ENCODE measurements around the gene IL4I1. TPM values are rescaled to one million over a fixed set of nuclear protein-coding genes. Genes with fewer than 3 reads are reported as not detected.
"Not testable (repeated sequence)": the region's sequence is repeated elsewhere in the genome, so short reads cannot be mapped to it uniquely, and the experiment has no call there.

The IL4I1 gene
- polyA plus RNA-seq, 2 donors, result 0.18 to 0.45 TPM

DNA sequence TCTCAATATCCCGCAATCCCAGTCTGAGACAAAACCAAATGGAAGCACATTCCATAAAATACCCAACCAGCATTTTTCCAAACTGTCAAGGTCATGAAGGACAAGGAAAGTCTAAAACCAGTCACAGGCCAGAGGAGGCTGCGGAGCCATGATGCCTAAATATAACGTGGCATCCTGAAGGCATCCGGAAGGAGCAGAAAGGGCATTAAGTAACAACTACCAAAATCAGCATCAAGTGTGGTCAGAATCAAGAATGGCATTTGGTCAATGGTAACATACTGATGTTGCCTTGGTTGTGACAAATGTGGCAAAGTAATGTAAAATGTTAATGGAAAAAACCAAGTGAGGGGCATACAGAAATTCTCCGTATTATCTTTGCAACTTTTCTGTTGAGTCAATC, 28.8 kb upstream of the IL4I1 start:
- no peak overlapping the region for H3K4me3 ChIP-seq (ENCODE audit: low read depth in 1 of 2, low read length in 2 of 2)
- no peak overlapping the region for H3K27ac ChIP-seq (ENCODE audit: low read depth in 2 of 2, low read length in 1 of 2)
- H3K4me1 ChIP-seq (ENCODE audit: control insufficient read depth in 2 of 2, insufficient read depth in 2 of 2, low read length in 1 of 2), result peaks cover 0 to 6% of the 10 kb centered on the region in 2 donors
- no peaks in the 10 kb centered on the region for H3K9me3 ChIP-seq (ENCODE audit: control insufficient read depth in 2 of 2, insufficient read depth in 1 of 2, low read depth in 1 of 2, low read length in 1 of 2)
- no peaks in the 10 kb centered on the region for H3K27me3 ChIP-seq (ENCODE audit: control insufficient read depth in 1 of 2, insufficient read depth in 2 of 2, low read length in 2 of 2)
- 94 to 96% methylated on average over 5 of the region's 5 CpGs for WGBS, 2 donors
- peaks cover 7 to 34% of the 10 kb centered on the region in 2 donors for H3K36me3 ChIP-seq (ENCODE audit: control insufficient read depth in 2 of 2, insufficient read depth in 2 of 2, low read length in 1 of 2)

DNA sequence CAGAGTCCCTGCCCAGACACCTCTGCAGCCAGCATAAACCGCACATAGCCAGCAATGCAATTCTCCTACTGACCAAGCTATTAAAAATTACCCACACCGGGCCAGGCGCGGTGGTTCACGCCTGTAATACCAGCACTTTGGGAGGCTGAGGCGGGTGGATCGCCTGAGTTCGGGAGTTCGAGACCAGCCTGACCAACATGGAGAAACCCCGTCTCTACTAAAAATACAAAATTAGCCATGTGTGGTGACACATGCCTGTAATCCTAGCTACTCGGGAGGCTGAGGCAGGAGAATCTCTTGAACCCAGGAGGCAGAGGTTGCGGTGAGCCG, 28.2 kb upstream of the IL4I1 start:
- H3K9me3 ChIP-seq (ENCODE audit: control insufficient read depth in 2 of 2, insufficient read depth in 1 of 2, low read depth in 1 of 2, low read length in 1 of 2); H3K4me1 ChIP-seq (ENCODE audit: control insufficient read depth in 2 of 2, insufficient read depth in 2 of 2, low read length in 1 of 2); H3K4me3 ChIP-seq (ENCODE audit: low read depth in 1 of 2, low read length in 2 of 2); H3K27ac ChIP-seq (ENCODE audit: low read depth in 2 of 2, low read length in 1 of 2); H3K27me3 ChIP-seq (ENCODE audit: control insufficient read depth in 1 of 2, insufficient read depth in 2 of 2, low read length in 2 of 2): not testable (repeated sequence)
- peaks cover 7 to 35% of the 10 kb centered on the region in 2 donors for H3K36me3 ChIP-seq (ENCODE audit: control insufficient read depth in 2 of 2, insufficient read depth in 2 of 2, low read length in 1 of 2)
- 91 to 93% methylated on average over 13 of the region's 13 CpGs for WGBS, 2 donors

DNA sequence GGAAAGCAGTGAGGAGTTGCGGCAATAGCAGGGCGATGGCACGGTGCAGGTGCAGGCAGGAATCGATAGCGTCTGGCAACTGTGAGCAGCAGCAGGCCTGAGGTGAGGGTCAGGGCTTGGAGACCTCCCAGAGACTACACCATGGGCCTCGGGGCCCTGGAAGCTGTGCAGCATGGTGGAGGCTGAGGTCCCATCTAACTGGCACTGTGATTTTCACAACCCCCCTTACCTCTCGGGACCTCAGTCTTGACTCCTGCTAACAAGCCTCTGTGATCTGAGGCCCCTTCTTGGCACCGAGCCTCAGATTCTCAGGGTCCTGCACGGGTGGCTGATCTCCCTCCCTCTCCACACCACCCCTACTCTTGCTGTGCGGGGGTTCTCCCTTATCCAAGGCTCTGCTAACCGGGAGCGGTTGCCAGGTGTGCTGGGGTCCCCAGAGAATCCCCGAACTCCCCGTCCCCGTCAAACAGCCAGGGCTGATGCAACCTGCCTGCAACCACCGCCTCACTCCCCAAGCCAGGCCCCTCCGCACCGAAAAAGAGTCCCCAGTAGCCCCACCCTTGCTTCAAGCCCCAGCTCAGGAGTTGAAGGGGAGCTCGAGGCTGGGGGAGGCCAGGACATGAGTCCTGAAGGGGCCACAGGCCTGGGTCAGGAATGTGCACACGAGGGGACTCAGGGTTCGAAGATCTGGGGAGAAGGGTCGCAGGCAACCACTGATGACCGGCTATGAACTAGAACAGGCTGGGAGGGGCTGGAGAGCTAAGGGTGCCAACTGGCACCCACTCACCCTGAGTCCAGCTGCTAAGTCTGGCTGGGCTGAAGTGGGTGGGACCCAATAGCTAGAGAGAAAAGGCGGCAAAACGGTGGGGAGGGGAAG, 27.6 kb upstream of the IL4I1 start:
- Histone ChIP-seq H3K9me3 (ENCODE audit: control insufficient read depth in 2 of 2, insufficient read depth in 1 of 2, low read depth in 1 of 2, low read length in 1 of 2) (no peaks in the 10 kb centered on the region), H3K4me1 (ENCODE audit: control insufficient read depth in 2 of 2, insufficient read depth in 2 of 2, low read length in 1 of 2) (peaks cover 0 to 6% of the 10 kb centered on the region in 2 donors), H3K27me3 (ENCODE audit: control insufficient read depth in 1 of 2, insufficient read depth in 2 of 2, low read length in 2 of 2) (no peaks in the 10 kb centered on the region), H3K4me3 (ENCODE audit: low read depth in 1 of 2, low read length in 2 of 2) (no peak overlapping the region), H3K27ac (ENCODE audit: low read depth in 2 of 2, low read length in 1 of 2) (no peak overlapping the region), H3K36me3 (ENCODE audit: control insufficient read depth in 2 of 2, insufficient read depth in 2 of 2, low read length in 1 of 2) (peaks cover 7 to 35% of the 10 kb centered on the region in 2 donors)
- WGBS, 2 donors, result 79 to 81% methylated on average over 25 of the region's 25 CpGs

DNA sequence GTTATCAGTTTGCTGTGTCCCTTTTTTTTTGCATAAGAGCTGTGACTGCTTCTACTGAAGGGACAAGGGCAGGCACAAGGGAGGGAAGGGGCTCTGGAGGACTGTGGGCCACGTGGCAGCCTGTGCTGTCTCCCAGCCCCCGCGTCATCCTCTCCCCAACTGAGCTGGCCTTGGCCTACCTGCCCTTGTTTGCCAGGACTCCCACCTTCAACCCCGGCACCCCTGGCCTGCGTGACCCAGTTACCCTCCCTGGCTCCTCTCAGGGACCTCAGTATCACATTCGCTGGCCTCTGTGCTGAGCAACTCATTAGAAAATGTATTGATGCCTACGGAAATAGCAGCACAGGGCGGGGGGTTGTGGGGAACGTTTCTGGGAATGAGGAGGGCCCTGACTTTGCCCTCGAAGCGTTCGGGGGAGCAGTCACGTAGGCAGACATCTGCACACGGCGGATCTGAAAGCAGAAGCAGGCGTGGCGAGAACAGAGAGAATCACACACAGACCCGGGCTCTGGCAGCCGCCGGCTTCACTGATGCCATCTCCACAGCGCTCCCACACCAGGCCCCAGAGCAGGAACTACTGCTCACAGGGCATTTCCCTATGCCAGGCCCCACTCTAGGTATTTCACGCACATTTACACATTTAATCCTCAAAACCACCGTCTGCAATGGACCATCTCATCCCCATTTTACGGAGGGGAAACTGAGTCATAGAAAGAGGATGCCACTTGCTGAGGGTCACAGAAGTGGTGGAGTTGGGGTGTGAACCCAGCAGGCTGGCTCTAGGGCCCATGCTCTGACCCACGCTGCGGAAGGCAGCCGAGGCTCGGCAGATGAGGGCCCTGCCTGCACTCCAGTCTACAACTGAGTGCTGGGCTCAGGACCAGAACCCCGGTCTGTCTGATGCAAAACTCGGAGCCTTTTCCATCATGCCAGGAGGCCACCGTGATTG, 26.6 kb upstream of the IL4I1 start:
- 87 to 88% methylated on average over 31 of the region's 31 CpGs for WGBS, 2 donors
- H3K36me3 ChIP-seq (ENCODE audit: control insufficient read depth in 2 of 2, insufficient read depth in 2 of 2, low read length in 1 of 2), result peaks cover 7 to 35% of the 10 kb centered on the region in 2 donors
- H3K4me3 ChIP-seq (ENCODE audit: low read depth in 1 of 2, low read length in 2 of 2), result no peak overlapping the region
- H3K4me1 ChIP-seq (ENCODE audit: control insufficient read depth in 2 of 2, insufficient read depth in 2 of 2, low read length in 1 of 2), result peaks cover 0 to 8% of the 10 kb centered on the region in 2 donors
- no peaks in the 10 kb centered on the region for H3K27me3 ChIP-seq (ENCODE audit: control insufficient read depth in 1 of 2, insufficient read depth in 2 of 2, low read length in 2 of 2)
- no peaks in the 10 kb centered on the region for H3K9me3 ChIP-seq (ENCODE audit: control insufficient read depth in 2 of 2, insufficient read depth in 1 of 2, low read depth in 1 of 2, low read length in 1 of 2)
- H3K27ac ChIP-seq (ENCODE audit: low read depth in 2 of 2, low read length in 1 of 2), result no peak overlapping the region

DNA sequence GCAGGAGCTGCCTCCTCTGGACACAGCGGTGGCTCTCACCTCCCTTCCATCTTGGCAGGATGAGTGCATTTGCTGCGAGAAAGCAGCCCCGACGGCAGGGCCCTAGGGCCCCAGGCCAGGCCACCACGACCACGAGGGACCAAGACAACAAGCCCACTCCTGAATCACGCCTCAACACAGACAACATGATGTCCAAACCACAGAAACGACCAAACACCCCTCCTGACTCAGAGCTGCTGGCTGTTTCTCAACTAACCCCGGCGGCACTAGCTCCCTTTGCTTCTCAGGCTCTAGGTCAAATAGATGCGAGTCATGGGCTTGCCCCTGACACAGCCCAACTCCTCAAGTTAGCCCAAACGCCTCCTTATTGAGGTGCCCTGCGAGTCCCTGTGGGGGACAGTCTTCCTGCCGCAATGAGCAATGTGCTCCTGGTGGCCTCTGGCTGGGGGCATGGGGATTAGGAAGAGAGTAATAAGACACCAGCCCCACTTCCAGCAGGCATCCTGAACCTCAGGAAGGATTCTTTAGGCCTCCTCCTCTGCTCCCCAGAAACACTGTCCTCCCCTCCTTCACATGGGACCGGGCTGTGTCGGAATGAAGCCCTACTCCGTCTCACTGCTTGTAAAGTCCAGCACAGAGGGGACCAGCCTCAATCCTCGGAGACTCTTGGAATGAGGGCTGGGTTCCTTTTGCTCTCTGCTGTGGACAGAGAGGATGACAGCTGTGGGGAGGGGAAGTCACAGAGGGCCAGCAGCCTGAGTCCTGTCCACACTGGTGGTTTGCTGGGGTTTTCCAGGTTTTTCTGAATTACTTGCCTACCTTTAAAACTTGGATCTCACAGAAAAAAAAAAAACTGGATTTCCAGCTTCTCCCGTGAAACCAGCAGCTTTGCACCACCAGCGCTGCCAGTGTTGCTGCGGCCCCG, 25.4 kb upstream of the IL4I1 start:
- peaks cover 0 to 2% of the 10 kb centered on the region in 2 donors for H3K4me1 ChIP-seq (ENCODE audit: control insufficient read depth in 2 of 2, insufficient read depth in 2 of 2, low read length in 1 of 2)
- H3K4me3 ChIP-seq (ENCODE audit: low read depth in 1 of 2, low read length in 2 of 2), result no peak overlapping the region
- H3K9me3 ChIP-seq (ENCODE audit: control insufficient read depth in 2 of 2, insufficient read depth in 1 of 2, low read depth in 1 of 2, low read length in 1 of 2), result no peaks in the 10 kb centered on the region
- H3K36me3 ChIP-seq (ENCODE audit: control insufficient read depth in 2 of 2, insufficient read depth in 2 of 2, low read length in 1 of 2), result peaks cover 7 to 39% of the 10 kb centered on the region in 2 donors
- no peaks in the 10 kb centered on the region for H3K27me3 ChIP-seq (ENCODE audit: control insufficient read depth in 1 of 2, insufficient read depth in 2 of 2, low read length in 2 of 2)
- 78 to 80% methylated on average over 22 of the region's 22 CpGs for WGBS, 2 donors
- no peak overlapping the region for H3K27ac ChIP-seq (ENCODE audit: low read depth in 2 of 2, low read length in 1 of 2)

DNA sequence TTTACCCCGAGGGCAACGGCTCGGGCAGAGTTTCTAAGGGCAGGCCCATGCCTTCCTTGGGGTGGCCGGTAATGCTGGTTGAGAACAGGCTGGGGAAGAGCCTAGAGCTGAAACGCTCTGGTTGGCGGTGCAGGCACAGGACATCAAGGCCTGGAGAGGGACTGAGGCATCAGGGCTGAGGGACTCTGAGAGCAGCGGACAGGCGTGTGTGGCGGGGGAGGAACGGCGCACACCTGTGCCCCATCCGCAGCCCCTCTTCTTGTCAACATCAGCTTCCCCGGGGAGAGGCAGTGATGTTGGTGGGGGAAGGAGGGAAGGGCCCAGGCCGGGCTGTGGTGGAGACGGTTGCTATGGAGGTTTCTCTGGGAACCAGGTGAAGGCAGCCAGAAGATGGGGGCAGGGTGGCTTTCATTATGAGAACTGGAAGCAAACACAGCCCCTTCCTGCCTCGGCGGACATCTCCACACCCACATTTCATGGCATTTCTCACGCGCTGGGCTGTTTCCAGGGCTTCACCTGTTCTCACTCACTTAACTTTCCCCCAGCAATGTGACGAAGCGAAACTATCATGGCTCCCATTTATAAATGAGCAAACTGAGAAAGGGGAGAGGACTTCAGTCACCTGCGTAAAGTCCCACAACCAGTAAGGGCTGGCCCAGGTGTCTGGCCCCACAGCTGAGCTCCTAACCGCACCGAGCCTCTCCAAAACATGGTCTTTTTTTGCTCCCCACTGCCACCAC, 24.1 kb upstream of the IL4I1 start:
- H3K36me3 ChIP-seq (ENCODE audit: control insufficient read depth in 2 of 2, insufficient read depth in 2 of 2, low read length in 1 of 2), result peaks cover 7 to 42% of the 10 kb centered on the region in 2 donors
- no peaks in the 10 kb centered on the region for H3K27me3 ChIP-seq (ENCODE audit: control insufficient read depth in 1 of 2, insufficient read depth in 2 of 2, low read length in 2 of 2)
- no peaks in the 10 kb centered on the region for H3K9me3 ChIP-seq (ENCODE audit: control insufficient read depth in 2 of 2, insufficient read depth in 1 of 2, low read depth in 1 of 2, low read length in 1 of 2)
- WGBS, 2 donors, result 91% methylated on average over 24 of the region's 24 CpGs
- peaks cover 0 to 2% of the 10 kb centered on the region in 2 donors for H3K4me1 ChIP-seq (ENCODE audit: control insufficient read depth in 2 of 2, insufficient read depth in 2 of 2, low read length in 1 of 2)
- no peak overlapping the region for H3K4me3 ChIP-seq (ENCODE audit: low read depth in 1 of 2, low read length in 2 of 2)
- no peak overlapping the region for H3K27ac ChIP-seq (ENCODE audit: low read depth in 2 of 2, low read length in 1 of 2)

DNA sequence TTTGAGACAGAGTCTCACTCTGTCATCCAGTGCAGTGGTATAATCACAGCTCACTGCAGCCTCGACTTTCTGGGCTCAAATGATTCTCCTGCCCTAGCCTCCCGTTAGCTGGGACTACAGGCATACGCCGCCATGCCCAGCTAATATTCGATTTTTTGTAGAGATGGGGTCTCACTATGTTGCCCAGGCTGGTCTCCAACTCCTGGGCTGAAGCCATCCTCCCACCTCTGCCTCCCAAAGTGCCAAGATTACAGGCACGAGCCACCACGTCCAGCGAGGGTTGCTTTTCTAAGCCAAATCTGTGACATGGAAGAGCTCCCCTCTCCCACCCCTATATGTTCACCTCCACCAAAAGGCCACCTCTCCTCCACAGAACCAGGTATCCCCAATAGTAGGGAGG, 21.4 kb upstream of the IL4I1 start:
- Histone ChIP-seq H3K27ac (ENCODE audit: low read depth in 2 of 2, low read length in 1 of 2) (no peak overlapping the region), H3K27me3 (ENCODE audit: control insufficient read depth in 1 of 2, insufficient read depth in 2 of 2, low read length in 2 of 2) (no peaks in the 10 kb centered on the region), H3K36me3 (ENCODE audit: control insufficient read depth in 2 of 2, insufficient read depth in 2 of 2, low read length in 1 of 2) (peaks cover 3 to 41% of the 10 kb centered on the region in 2 donors), H3K4me3 (ENCODE audit: low read depth in 1 of 2, low read length in 2 of 2) (no peak overlapping the region), H3K9me3 (ENCODE audit: control insufficient read depth in 2 of 2, insufficient read depth in 1 of 2, low read depth in 1 of 2, low read length in 1 of 2) (no peaks in the 10 kb centered on the region), H3K4me1 (ENCODE audit: control insufficient read depth in 2 of 2, insufficient read depth in 2 of 2, low read length in 1 of 2) (peaks cover 0 to 2% of the 10 kb centered on the region in 2 donors)
- WGBS, 2 donors, result 95 to 97% methylated on average over 8 of the region's 8 CpGs

DNA sequence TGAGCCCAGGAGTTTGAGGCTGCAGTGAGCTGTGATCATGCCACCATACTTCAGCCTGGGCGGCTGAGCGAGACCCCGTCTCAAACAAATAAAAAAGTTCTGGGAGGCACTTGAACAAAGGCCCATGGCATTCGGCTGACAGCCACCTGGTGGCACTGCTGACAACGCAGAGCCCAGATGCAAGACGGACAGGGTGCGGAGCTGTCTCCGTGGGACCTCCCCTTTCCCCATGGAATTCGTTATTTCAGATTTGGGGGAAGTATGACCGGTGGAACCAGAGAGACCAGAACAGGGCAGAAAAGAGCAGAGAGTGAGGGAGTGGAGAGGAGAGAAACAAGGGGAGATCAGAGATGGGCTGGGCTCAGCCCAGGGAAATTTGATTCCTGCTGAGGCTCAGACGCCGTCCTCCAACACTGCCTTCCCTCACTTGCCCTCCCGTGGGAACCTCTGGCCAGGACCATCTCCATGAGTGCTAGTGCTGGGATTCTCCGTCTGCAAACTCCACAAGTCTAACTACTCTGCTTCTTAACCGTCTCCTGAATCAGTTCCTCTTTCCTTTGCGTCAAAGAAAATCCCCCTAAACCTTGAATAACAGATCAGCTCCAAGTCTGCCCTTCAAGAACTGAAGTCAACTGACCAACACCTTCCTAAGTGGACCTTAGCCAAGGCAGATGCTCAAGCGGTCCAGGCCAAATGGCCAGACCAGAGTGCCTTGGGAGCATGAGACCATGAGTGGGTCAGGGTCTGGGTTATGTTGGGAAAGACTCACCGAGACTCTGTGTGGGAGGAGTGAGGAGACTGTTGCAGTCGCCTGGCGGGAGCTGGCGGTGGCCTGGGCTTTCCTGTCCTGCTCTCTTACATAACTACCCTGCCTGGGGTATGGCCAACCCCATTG, 20.4 kb upstream of the IL4I1 start:
- H3K27me3 ChIP-seq (ENCODE audit: control insufficient read depth in 1 of 2, insufficient read depth in 2 of 2, low read length in 2 of 2), result no peaks in the 10 kb centered on the region
- 84 to 89% methylated on average over 21 of the region's 21 CpGs for WGBS, 2 donors
- no peaks in the 10 kb centered on the region for H3K9me3 ChIP-seq (ENCODE audit: control insufficient read depth in 2 of 2, insufficient read depth in 1 of 2, low read depth in 1 of 2, low read length in 1 of 2)
- peaks cover 2 to 46% of the 10 kb centered on the region in 2 donors for H3K36me3 ChIP-seq (ENCODE audit: control insufficient read depth in 2 of 2, insufficient read depth in 2 of 2, low read length in 1 of 2)
- H3K4me1 ChIP-seq (ENCODE audit: control insufficient read depth in 2 of 2, insufficient read depth in 2 of 2, low read length in 1 of 2), result peaks cover 0 to 2% of the 10 kb centered on the region in 2 donors
- H3K27ac ChIP-seq (ENCODE audit: low read depth in 2 of 2, low read length in 1 of 2), result no peak overlapping the region
- no peak overlapping the region for H3K4me3 ChIP-seq (ENCODE audit: low read depth in 1 of 2, low read length in 2 of 2)

Measured in esophagus (tissue), 2 donors.